Tibial nerve (tissue), 4 donors: Measurements from ENCODE around the gene RNASEH2C. TPM values are rescaled to one million over a fixed set of nuclear protein-coding genes. Genes with fewer than 3 reads are reported as not detected.

Source experiments
- DNase-seq, 2 donors: peaks; one replicate each; pipeline ENCODE4 v3.0.0-alpha.2; 2019; ENCODE audit warnings: low spot score in 2 of 2
- H3K27ac ChIP-seq, 4 donors: fragments of 200-600 bp; sonication (generic) in 3 of 4; one replicate each; pipeline ENCODE4 v1.5.1; 2017 to 2019; ENCODE audit warnings: mild to moderate bottlenecking in 1 of 4
- H3K27me3 ChIP-seq, 2 donors: fragments of 200-600 bp; sonication (generic) in 1 of 2; one replicate each; pipeline versions ENCODE4 v1.5.1 to v1.6.0; 2017 to 2019
- H3K36me3 ChIP-seq, 3 donors: fragments of 200-600 bp; sonication (generic); one replicate each; pipeline ENCODE4 v1.5.1; 2018 to 2019
- H3K4me1 ChIP-seq, 4 donors: fragments of 200-600 bp; sonication (generic) in 3 of 4; one replicate each; pipeline ENCODE4 v1.5.1; 2017 to 2019
- H3K4me3 ChIP-seq, 4 donors: fragments of 200-600 bp; sonication (generic) in 3 of 4; one replicate each; pipeline ENCODE4 v1.5.1; 2017 to 2019; ENCODE audit warnings: mild to moderate bottlenecking in 1 of 4, moderate library complexity in 1 of 4
- H3K9me3 ChIP-seq, 4 donors: fragments of 200-600 bp; sonication (generic) in 3 of 4; one replicate each; pipeline ENCODE4 v1.5.1; 2017 to 2019
- EP300 ChIP-seq, 2 donors: sonication (generic); formaldehyde crosslinking; IDR thresholded peaks; one replicate each; pipeline ENCODE4 v1.6.1; 2017; ENCODE audit warnings: antibody characterized with exemption in 2 of 2, mild to moderate bottlenecking in 1 of 2
- POLR2A ChIP-seq, 2 donors: fragments of 450-650 bp; IDR thresholded peaks; one replicate each; pipeline ENCODE4 v1.6.1; 2017; ENCODE audit warnings: antibody characterized with exemption in 2 of 2, mild to moderate bottlenecking in 2 of 2, moderate library complexity in 2 of 2
- WGBS, 2 donors: methylation state at CpG; one replicate each; pipeline ENCODE4 v1.1.5; 2018; 5-methylcytosine and 5-hydroxymethylcytosine counted together
- total RNA-seq, 4 donors: library from RNA; depleted of rRNA; stranded (reverse); fragments of >200 nt; gene quantifications; one replicate each; pipeline ENCODE4 v1.1.0, GENCODE V29; 2016
- TF ChIP-seq, protein P1 (sequence below), 5 experiments: fragments of 200-600 bp in 3 of 5; fragments of 450-650 bp in 2 of 5; sonication (generic) in 3 of 5; IDR thresholded peaks; one replicate each; pipeline ENCODE4 v1.5.1; 2016 to 2019; ENCODE audit warnings: antibody characterized with exemption in 5 of 5, mild to moderate bottlenecking in 3 of 5, moderate library complexity in 2 of 5

Gene RNASEH2C
- total RNA-seq, 4 donors from 2014 or later: 142 to 197 (median 152) TPM

DNA sequence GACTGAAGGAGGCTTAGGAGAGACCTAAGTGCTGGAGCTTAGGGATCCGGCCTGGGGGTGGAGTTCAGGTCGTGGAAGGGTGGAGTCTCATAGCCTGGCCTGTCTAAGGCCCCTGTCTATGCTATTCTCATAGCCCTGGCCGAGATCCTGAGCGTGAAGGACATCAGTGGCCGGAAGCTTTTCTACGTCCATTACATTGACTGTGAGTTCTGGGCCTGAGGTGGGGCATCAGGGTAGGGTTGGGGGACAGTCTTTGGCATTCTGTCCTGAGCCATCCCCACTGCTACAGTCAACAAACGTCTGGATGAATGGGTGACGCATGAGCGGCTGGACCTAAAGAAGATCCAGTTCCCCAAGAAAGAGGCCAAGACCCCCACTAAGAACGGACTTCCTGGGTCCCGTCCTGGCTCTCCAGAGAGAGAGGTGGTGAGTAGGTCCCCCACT is 7.9 kb downstream of the RNASEH2C start:
- peak overlapping the region; percentile 93 to 100 (median 97) for H3K27ac ChIP-seq
- 29 to 30% methylated on average over 9 to 11 of the region's 11 CpGs for WGBS, 2 donors
- H3K9me3 ChIP-seq: no peaks in the 10 kb centered on the region
- H3K27me3 ChIP-seq: no peaks in the 10 kb centered on the region
- H3K36me3 ChIP-seq: peaks cover 5 to 49% (median 24%) of the 10 kb centered on the region in 3 donors
- TF ChIP-seq, protein P1, sequence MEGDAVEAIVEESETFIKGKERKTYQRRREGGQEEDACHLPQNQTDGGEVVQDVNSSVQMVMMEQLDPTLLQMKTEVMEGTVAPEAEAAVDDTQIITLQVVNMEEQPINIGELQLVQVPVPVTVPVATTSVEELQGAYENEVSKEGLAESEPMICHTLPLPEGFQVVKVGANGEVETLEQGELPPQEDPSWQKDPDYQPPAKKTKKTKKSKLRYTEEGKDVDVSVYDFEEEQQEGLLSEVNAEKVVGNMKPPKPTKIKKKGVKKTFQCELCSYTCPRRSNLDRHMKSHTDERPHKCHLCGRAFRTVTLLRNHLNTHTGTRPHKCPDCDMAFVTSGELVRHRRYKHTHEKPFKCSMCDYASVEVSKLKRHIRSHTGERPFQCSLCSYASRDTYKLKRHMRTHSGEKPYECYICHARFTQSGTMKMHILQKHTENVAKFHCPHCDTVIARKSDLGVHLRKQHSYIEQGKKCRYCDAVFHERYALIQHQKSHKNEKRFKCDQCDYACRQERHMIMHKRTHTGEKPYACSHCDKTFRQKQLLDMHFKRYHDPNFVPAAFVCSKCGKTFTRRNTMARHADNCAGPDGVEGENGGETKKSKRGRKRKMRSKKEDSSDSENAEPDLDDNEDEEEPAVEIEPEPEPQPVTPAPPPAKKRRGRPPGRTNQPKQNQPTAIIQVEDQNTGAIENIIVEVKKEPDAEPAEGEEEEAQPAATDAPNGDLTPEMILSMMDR (IDR thresholded peaks at IDR 0.05): no peak
- TF ChIP-seq POLR2A (IDR thresholded peaks at IDR 0.05): no peak
- no peak for TF ChIP-seq EP300 (IDR thresholded peaks at IDR 0.05)
- H3K4me3 ChIP-seq: peak overlapping the region; percentile 34 to 97 (median 82)
- H3K4me1 ChIP-seq: peaks cover 0 to 23% (median 7%) of the 10 kb centered on the region in 4 donors
- no peak for DNase-seq

DNA sequence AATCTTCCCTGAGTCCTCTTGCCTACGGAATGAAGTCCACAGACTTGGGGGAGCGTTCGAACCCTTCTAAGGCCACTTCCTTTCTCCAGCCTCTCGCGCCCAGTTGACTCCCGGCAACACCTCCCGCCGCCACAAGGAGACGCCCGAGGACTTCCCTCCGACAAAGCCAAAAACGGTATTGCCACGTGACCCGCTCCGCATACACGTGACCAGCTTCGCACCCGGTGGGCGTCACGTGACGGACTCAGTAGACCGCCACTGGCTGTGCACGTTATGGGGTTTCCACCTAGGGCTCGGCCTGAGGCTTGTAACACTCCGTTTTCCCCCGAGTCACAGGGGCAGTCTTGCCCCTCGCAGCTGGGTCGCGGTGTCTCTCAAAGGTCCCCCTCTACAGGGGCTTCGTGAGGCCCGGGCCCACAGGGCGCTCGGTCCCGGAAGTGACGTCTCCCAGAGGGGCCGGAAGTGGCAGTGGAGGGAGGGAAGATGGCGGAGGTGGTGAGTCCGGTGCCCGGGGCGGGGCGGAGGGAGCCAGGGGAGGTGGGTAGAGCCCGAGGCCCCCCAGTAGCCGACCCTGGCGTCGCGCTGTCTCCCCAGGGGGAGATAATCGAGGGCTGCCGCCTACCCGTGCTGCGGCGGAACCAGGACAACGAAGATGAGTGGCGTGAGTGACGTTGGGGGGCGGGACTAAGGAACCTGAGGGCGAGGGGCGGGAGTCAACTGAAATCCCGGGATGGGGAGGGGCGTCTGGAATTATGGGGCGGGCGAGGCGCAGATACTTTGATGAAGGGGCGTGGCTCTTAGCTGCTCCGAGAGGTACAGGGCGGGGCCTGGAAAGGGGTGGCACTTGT is 8.6 kb downstream of the RNASEH2C start, which contains the start of gene KAT5:
KAT5 (plus strand) TSS at position 468 of the 848 bp plus-strand sequence; CDS start at position 484, 16 bp downstream.
- Histone ChIP-seq H3K4me3 (peak within 1 kb of the TSS; percentile 34 to 97 (median 82)), H3K27me3 (no peaks in the 10 kb centered on the region), H3K36me3 (peaks cover 5 to 43% (median 24%) of the 10 kb centered on the region in 3 donors), H3K27ac (peak within 1 kb of the TSS; percentile 93 to 100 (median 97)), H3K9me3 (no peaks in the 10 kb centered on the region), H3K4me1 (peaks cover 0 to 23% (median 7%) of the 10 kb centered on the region in 4 donors)
- TF ChIP-seq, protein P1 (IDR thresholded peaks at IDR 0.05): peak; percentile 98 to 100 (median 99)
- TF ChIP-seq EP300 (IDR thresholded peaks at IDR 0.05): peak; percentile 96 to 97
- peak; percentile 87 to 89 for TF ChIP-seq POLR2A (IDR thresholded peaks at IDR 0.05)
- 0 to 1% methylated on average over 43 to 57 of the region's 65 CpGs for WGBS, 2 donors
- DNase-seq: peak; percentile 99

DNA sequence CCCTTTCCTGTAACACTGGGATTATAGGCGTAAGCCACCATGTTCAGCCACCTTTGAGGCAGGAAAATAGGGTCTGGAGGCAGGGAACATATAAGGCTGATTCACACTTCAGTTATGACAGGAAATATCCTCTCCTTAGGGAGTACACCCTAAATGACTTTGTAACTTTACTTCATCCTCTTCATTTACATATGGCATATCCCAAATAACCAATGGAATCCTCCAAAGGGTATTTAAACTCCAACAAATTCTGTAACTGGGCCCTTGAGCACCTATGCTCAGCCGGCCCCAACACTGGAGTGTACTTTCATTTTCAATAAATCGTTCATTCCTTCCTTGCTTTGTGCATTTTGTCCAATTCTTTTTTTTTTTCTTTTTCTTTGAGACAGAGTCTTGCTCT is 10.2 kb downstream of the RNASEH2C start:
- H3K4me3 ChIP-seq: no peak overlapping the region
- TF ChIP-seq EP300 (IDR thresholded peaks at IDR 0.05) (no peak), POLR2A (IDR thresholded peaks at IDR 0.05) (no peak)
- TF ChIP-seq, protein P1 (IDR thresholded peaks at IDR 0.05): no peak
- peak overlapping the region in 2 of 4 donors; percentile 94 to 100 for H3K27ac ChIP-seq
- no peak for DNase-seq
- no peaks in the 10 kb centered on the region for H3K9me3 ChIP-seq
- H3K36me3 ChIP-seq: peaks cover 5 to 27% (median 18%) of the 10 kb centered on the region in 3 donors
- no peaks in the 10 kb centered on the region for H3K27me3 ChIP-seq
- H3K4me1 ChIP-seq: peaks cover 0 to 28% (median 9%) of the 10 kb centered on the region in 4 donors
- 77 to 79% methylated on average over 3 of the region's 3 CpGs for whole genome bisulfite sequencing, 2 donors

DNA sequence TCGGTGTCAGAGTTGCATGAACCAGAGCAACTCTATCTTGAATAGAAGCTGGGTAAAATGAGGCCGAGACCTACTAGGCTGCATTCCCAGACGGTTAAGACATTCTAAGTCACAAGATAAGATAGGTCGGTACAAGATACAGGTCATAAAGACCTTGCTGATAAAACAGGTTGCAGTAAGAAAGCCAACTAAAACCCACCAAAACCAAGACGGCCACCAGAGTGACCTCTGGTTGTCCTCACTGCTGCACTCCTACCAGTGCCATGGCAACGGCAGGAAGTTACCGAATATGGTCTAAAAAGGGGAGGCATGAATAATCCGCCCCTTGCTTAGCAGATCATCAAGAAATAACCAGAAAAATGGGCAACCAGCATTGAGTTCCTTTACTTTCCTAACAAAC is 10.9 kb downstream of the RNASEH2C start:
- no peak overlapping the region for H3K27ac ChIP-seq

More for the DNA sequence above, 10.9 kb downstream of the RNASEH2C start:
- no peaks in the 10 kb centered on the region for H3K27me3 ChIP-seq
- peaks cover 0 to 28% (median 9%) of the 10 kb centered on the region in 4 donors for H3K4me1 ChIP-seq
- 66 to 68% methylated on average over 8 of the region's 8 CpGs for WGBS, 2 donors
- no peak for DNase-seq
- no peaks in the 10 kb centered on the region for H3K9me3 ChIP-seq
- TF ChIP-seq, protein P1 (IDR thresholded peaks at IDR 0.05): no peak
- TF ChIP-seq EP300 (IDR thresholded peaks at IDR 0.05) (no peak), POLR2A (IDR thresholded peaks at IDR 0.05) (no peak)
- H3K36me3 ChIP-seq: peaks cover 3 to 19% (median 11%) of the 10 kb centered on the region in 3 donors
- H3K4me3 ChIP-seq: no peak overlapping the region
